KBM-7 (cell line): ENCODE measurements around the gene IRAK3.
"Not testable (repeated sequence)": the region's sequence is repeated elsewhere in the genome, so short reads cannot be mapped to it uniquely, and the experiment has no call there.

Source experiments
- DNase-seq: peaks from one replicate; pipeline ENCODE4 v3.0.0-alpha.2; 2015
- in situ Hi-C: fragments of 300-500 bp; cut with MboI; formaldehyde crosslinking; loops from 2 replicates; pipeline ENCODE4 v1.14.3; 2020; ENCODE audit warnings: low sequenced_read_pairs, low pct_unique_long_range_greater_than_20kb, mixed read lengths

IRAK3 gene

GRCh38 chr12:66199831-66200509, 11.0 kb downstream of the IRAK3 start:
- in situ Hi-C loops, result no loop called here
- DNase-seq, result no peak

- DNase-seq, result no peak
- in situ Hi-C loops, result no loop called here
Observed at GRCh38 chr12:66203820-66204219, 14.8 kb downstream of the IRAK3 start.

DNA sequence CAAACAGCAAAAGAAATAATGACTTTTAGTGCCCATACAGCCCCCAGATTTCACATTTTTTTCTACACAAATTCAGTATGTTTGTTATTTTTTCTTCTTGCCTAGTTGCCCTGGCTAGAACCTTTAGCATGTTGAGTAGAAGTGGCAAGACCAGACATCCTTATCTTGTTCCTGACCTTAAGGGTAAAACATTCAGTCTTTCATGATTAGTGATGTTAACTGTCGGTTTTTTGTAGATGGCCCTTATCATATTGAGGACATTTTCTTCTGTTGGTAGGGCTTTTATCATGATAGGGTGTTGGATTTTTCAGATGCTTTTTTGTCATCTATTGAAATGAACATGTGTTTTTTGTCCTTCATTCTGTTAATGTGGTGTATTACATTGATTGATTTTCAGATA, 17.1 kb downstream of the IRAK3 start:
- in situ Hi-C loops, result no loop called here

DNA sequence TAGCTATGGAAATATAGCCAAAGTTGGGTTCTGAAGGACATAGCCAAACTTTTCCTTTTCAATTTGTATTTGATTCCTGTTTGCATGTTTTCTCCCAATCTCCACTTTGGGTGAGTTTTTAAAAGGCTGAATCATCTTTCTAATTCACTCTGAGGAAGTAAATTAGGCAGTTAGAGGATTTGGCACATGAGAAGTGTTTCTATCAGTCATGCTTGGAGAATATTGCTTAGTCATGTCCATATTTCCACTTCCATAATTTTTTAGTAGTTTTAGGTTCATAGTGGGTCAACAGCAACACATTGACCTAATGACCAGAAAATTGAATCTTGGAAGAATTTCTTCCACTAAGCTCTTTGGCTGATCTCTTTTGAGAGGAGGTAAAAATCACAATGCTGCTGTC, 21.8 kb downstream of the IRAK3 start:
- DNase-seq, result peak; percentile 56
- in situ Hi-C loops, result no loop called here

More for the DNA sequence above, 17.1 kb downstream of the IRAK3 start:
- no peak for DNase-seq

GRCh38 chr12:66211573-66211972, 22.6 kb downstream of the IRAK3 start:
- in situ Hi-C loops, result not testable (repeated sequence)
- DNase-seq, result peak; percentile 56

- DNase-seq, in situ Hi-C loops: not testable (repeated sequence)
Observed at GRCh38 chr12:66213011-66213410, 24.0 kb downstream of the IRAK3 start.

DNA sequence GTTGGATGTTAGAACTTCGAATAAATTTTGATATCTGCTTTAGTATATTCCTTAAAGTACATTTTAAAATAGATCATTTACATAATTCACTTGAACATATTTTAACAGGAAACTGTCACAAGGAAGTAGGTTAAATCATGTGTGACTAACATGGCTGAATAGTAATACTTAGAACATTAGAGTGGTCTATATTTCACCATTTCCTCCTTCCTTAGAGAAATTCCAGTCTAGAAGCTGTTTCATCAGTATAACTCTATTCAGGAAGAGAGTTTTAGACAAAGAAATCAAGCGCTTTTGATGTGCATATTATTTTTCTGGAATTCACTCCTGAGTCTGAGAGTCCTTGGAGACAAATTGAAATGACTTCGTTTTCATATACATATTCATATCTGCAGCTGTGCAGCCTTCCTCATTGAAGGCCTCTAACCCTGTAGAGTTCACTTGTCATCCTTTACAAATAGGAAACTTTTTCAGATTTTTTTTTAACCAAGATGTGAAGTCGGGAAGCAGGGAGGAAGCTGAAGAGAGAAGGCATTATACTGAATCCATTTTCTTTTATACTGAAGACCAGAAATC, 28.4 kb downstream of the IRAK3 start:
- in situ Hi-C loops, result no loop called here

DNA sequence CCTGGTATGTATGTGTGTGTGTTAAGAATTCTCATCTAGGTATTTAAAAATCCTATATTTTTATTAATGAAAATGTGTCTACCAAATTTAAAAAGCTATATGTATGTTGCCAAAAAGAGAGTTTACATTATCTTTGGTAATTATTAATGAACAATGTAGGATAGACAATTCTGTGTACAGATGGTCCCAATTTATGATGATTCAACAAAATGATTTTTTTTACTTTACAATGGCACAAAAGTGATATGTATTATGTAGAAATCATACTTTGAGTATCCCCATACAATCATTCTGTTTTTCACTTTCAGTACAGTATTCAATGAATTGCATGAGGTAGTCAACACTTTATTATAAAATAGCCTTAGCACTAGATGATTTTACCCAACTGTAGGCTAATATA, 39.4 kb downstream of the IRAK3 start:
- no peak for DNase-seq
- in situ Hi-C loops, result no loop called here

More for the DNA sequence above, 28.4 kb downstream of the IRAK3 start:
- DNase-seq, result peak; percentile 31

- in situ Hi-C loops, result no loop called here
- no peak for DNase-seq
Observed at GRCh38 chr12:66232263-66232662, 43.2 kb downstream of the IRAK3 start.

GRCh38 chr12:66234037-66234693, 45.2 kb downstream of the IRAK3 start:
- peak; percentile 40 for DNase-seq
- in situ Hi-C loops, result not testable (repeated sequence)

GRCh38 chr12:66234773-66235625, 46.0 kb downstream of the IRAK3 start:
- in situ Hi-C loops, result not testable (repeated sequence)
- peak; percentile 61 for DNase-seq

DNA sequence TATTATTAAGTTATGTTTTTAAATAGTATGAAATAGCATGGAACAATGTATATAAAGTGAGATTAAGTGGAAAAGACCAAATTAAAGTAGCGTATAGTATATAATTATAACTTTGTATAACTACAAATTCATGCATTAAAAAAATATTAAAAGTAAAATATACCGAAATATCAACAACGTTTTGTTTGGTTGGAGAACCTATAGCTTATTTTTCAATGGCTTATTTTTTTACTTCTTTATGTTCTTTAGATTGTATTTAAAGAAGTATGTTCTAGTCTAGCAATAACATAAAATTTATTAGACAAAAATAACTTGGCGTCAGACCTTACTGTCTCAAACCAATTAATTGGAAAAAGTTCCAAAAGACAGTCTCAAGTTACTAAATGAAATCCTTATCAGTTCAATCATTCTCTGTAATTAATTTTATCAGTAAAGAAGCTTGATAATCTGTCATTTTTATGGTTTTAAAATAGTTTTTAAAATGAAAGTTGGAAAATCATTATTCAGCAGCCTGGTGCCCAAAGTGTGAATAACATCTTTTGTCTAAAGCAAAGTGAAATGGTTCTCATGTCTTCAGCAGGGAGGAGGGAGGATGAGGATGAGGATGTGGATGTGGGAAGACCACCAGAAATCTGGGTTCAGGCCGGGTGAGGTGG, 46.7 kb downstream of the IRAK3 start:
- peak; percentile 29 for DNase-seq
- in situ Hi-C loops, result no loop called here

GRCh38 chr12:66236282-66236675, 47.3 kb downstream of the IRAK3 start:
- in situ Hi-C loops, DNase-seq: not testable (repeated sequence)

DNA sequence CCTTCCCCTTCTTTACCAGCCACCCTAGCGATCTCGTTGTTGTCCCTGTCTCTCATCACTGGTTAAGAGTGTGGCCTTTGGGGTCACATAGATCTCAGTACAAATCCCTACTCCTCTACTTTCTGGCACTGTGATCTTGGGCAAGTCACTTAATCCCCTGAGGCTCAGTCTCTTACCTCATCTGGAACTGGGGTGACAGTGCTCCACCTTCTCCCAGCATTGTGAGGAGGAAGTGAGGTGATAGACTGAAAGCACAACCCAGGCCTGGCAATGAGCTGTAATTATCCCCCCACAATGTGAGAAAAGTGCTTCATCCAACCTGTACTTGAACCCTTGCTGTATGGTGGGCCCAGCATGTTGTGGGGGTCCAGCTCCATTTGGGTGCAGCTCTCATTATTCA, 48.0 kb downstream of the IRAK3 start:
- DNase-seq, result peak; percentile 12
- in situ Hi-C loops, result no loop called here

DNA sequence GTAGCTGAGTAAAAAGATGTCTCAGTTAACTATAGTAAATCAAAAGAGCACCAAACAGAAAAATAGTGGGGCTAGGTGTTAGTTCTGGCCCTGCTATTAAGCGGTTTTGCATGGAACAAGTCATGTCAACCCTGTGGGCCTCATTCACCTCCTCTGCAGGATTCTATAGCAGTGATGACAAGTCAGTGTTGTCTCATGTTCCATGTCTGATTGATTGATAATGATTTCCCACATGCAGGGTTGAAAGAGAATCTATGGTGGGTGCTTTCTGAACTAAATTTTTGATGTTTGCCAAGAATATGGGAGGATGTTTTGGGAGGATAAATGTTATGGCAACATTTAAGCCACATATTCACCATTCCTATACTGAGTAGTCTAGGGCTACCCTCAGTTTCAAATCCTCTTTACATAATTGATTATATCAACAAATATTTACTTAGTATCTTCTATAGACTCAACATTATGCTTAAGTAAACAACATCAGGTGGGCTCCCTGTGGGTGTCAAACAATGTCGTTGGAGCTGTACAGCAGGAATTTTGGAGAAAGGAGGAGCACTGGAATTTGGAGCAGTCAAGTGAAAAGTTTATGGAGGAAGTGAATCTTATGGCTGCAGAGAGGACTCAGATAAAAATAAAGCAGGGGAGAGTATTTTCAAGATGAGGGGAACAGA, 48.6 kb downstream of the IRAK3 start:
- DNase-seq, result no peak
- in situ Hi-C loops, result no loop called here

GRCh38 chr12:66239295-66239694, 50.3 kb downstream of the IRAK3 start:
- DNase-seq, result no peak
- in situ Hi-C loops, result no loop called here

DNA sequence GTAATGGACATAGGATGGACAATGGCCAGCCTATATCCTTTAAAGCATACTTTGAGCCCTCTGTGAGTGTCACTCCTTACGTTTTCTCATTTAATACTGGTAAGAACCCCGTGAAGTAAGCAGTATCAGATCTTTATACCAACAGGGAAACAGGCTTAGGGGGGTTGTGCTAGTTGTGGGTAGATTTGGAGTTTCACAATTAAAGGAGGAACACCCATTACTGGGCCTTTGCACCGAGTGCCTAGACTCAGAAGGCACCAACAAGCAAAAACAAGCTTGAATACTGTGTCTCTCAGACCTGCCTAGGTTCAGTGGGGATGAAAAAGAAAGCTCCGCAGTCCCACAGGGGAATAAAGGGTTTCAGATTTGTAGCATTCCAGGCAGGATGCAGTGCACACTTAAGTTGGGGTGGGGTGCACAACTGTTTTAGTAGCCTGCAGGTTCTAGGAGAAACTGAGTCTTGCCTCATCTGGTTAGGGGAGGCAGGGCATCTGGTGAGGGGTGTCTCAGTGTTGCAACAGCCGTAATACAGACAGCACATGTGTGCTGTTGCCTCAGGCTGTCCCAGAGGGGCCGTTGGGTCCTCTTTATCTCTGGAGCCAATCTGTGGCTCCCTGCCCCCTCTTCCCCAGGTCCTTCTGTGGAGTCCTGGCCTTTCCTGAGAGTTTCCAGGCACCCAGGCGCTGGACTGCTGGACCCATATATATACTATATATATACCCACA, 51.2 kb downstream of the IRAK3 start:
- no peak for DNase-seq
- in situ Hi-C loops, result no loop called here
